OCI-LY1 (cell line): ENCODE results near the gene PKIB.

Experiments
- H2AFZ ChIP-seq: fragments of 200-600 bp; sonication (generic), shearing (Covaris generic); 2 replicates; pipeline ENCODE4 v1.6.0; 2014; ENCODE audit warnings: antibody characterized with exemption, mild to moderate bottlenecking, low read length
- H3F3A ChIP-seq: fragments of 200-600 bp; sonication (generic), shearing (Covaris generic); 2 replicates; pipeline ENCODE4 v1.6.0; 2014; ENCODE audit warnings: mild to moderate bottlenecking, antibody characterized with exemption, low read length, moderate library complexity; ENCODE audit not compliant: insufficient read depth
- H3K27ac ChIP-seq: fragments of 200-600 bp; sonication (generic); 2 replicates; pipeline ENCODE4 v1.5.1; 2014; ENCODE audit warnings: low read length, mixed run types, mild to moderate bottlenecking, low read depth; ENCODE audit not compliant: poor library complexity, severe bottlenecking
- H3K27me3 ChIP-seq: fragments of 200-600 bp; sonication (generic); 2 replicates; pipeline ENCODE4 v1.6.0; 2014; ENCODE audit warnings: antibody characterized with exemption, mild to moderate bottlenecking, low read length, moderate library complexity; ENCODE audit not compliant: insufficient read depth
- H3K36me3 ChIP-seq: fragments of 200-600 bp; sonication (generic); 2 replicates; pipeline ENCODE4 v1.6.1; 2014; ENCODE audit warnings: mild to moderate bottlenecking, antibody characterized with exemption, low read length, moderate library complexity, mixed read lengths; ENCODE audit not compliant: insufficient read depth
- H3K4me1 ChIP-seq: fragments of 200-600 bp; sonication (generic); 2 replicates; pipeline ENCODE4 v1.5.1; 2014; ENCODE audit warnings: mild to moderate bottlenecking, low read length, moderate library complexity; ENCODE audit not compliant: insufficient read depth, severe bottlenecking
- H3K4me2 ChIP-seq: fragments of 200-600 bp; sonication (generic), shearing (Covaris generic); 2 replicates; pipeline ENCODE4 v1.6.1; 2014; ENCODE audit warnings: low read length
- H3K4me3 ChIP-seq: fragments of 200-600 bp; sonication (generic); 2 replicates; pipeline ENCODE4 v1.5.1; 2014; ENCODE audit warnings: low read length, low read depth, mild to moderate bottlenecking, mixed read lengths; ENCODE audit not compliant: poor library complexity, severe bottlenecking
- H3K79me2 ChIP-seq: fragments of 200-600 bp; shearing (Covaris generic); 2 replicates; pipeline ENCODE4 v1.6.1; 2016; ENCODE audit warnings: mixed run types, low read length, mixed read lengths; ENCODE audit not compliant: insufficient read depth
- H3K9ac ChIP-seq: fragments of 200-600 bp; sonication (generic), shearing (Covaris generic); 2 replicates; pipeline ENCODE4 v1.6.1; 2014; ENCODE audit warnings: mild to moderate bottlenecking, low read length, mixed read lengths
- H3K9me2 ChIP-seq: fragments of 200-600 bp; sonication (generic), shearing (Covaris generic); 2 replicates; pipeline ENCODE4 v1.6.1; 2014; ENCODE audit warnings: low read depth, mild to moderate bottlenecking, low read length, mixed read lengths
- H3K9me3 ChIP-seq: fragments of 200-600 bp; shearing (Covaris generic); 2 replicates; pipeline ENCODE4 v1.6.1; 2014; ENCODE audit warnings: low read length, mixed read lengths
- H4K20me1 ChIP-seq: fragments of 200-600 bp; sonication (generic), shearing (Covaris generic); 2 replicates; pipeline ENCODE4 v1.6.0; 2016; ENCODE audit warnings: mild to moderate bottlenecking, low read length; ENCODE audit not compliant: insufficient read depth
- CTCF ChIP-seq: fragments of 200-600 bp; sonication (generic), shearing (Covaris generic); IDR thresholded peaks from 2 replicates; pipeline ENCODE4 v1.5.1; 2017; ENCODE audit warnings: mild to moderate bottlenecking, antibody characterized with exemption, low read length, moderate library complexity, mixed read lengths
- EZH2 ChIP-seq: fragments of 200-600 bp; sonication (generic), shearing (Covaris generic); IDR thresholded peaks from 2 replicates; pipeline ENCODE4 v1.8.0; 2017; ENCODE audit warnings: borderline replicate concordance, mixed run types, mild to moderate bottlenecking, antibody characterized with exemption, low read length, moderate library complexity, mixed read lengths

Gene PKIB

GRCh38 chr6:122709922-122710512 lies 99.8 kb downstream of the PKIB start:
- H4K20me1 ChIP-seq = no peaks in the 10 kb centered on the region
- H3K9me3 ChIP-seq = no peaks in the 10 kb centered on the region
- H3K79me2 ChIP-seq = no peaks in the 10 kb centered on the region
- H3K4me2 ChIP-seq = no peak overlapping the region
- H3K9ac ChIP-seq = no peak overlapping the region
- no peaks in the 10 kb centered on the region for H3K27me3 ChIP-seq
- TF ChIP-seq CTCF (no peak), EZH2 (no peak)
- H3K4me3 ChIP-seq = no peak overlapping the region
- H2AFZ ChIP-seq = no peak overlapping the region
- H3F3A ChIP-seq = no peaks in the 10 kb centered on the region
- no peak overlapping the region for H3K27ac ChIP-seq
- H3K4me1 ChIP-seq = no peaks in the 10 kb centered on the region
- no peaks in the 10 kb centered on the region for H3K9me2 ChIP-seq
- no peaks in the 10 kb centered on the region for H3K36me3 ChIP-seq

- Histone ChIP-seq H3F3A (no peaks in the 10 kb centered on the region), H3K4me1 (no peaks in the 10 kb centered on the region), H3K9ac (no peak overlapping the region), H3K36me3 (no peaks in the 10 kb centered on the region), H3K4me3 (no peak overlapping the region), H2AFZ (no peak overlapping the region), H3K27me3 (no peaks in the 10 kb centered on the region), H3K79me2 (no peaks in the 10 kb centered on the region), H3K9me3 (no peaks in the 10 kb centered on the region), H3K4me2 (no peak overlapping the region), H3K9me2 (no peaks in the 10 kb centered on the region), H4K20me1 (no peaks in the 10 kb centered on the region), H3K27ac (no peak overlapping the region)
- TF ChIP-seq EZH2 (no peak), CTCF (no peak)
Observed at GRCh38 chr6:122710908-122711635, 100.9 kb downstream of the PKIB start.

GRCh38 chr6:122712093-122712447 lies 101.9 kb downstream of the PKIB start:
- Histone ChIP-seq H3K9me3 (no peaks in the 10 kb centered on the region), H3K27ac (no peak overlapping the region), H3K4me2 (no peak overlapping the region), H3K4me3 (no peak overlapping the region), H3K9me2 (no peaks in the 10 kb centered on the region), H3K36me3 (no peaks in the 10 kb centered on the region), H3K4me1 (no peaks in the 10 kb centered on the region), H3K9ac (no peak overlapping the region), H3K27me3 (no peaks in the 10 kb centered on the region), H3K79me2 (no peaks in the 10 kb centered on the region), H2AFZ (no peak overlapping the region), H3F3A (no peaks in the 10 kb centered on the region), H4K20me1 (no peaks in the 10 kb centered on the region)
- TF ChIP-seq EZH2 (no peak), CTCF (no peak)
